Eye (tissue), 1 donor: ENCODE results near the gene DENND1A.

Experiments
- DNase-seq: peaks from one replicate; pipeline ENCODE4 v3.0.0-alpha.2; 2015

DENND1A gene

DNA sequence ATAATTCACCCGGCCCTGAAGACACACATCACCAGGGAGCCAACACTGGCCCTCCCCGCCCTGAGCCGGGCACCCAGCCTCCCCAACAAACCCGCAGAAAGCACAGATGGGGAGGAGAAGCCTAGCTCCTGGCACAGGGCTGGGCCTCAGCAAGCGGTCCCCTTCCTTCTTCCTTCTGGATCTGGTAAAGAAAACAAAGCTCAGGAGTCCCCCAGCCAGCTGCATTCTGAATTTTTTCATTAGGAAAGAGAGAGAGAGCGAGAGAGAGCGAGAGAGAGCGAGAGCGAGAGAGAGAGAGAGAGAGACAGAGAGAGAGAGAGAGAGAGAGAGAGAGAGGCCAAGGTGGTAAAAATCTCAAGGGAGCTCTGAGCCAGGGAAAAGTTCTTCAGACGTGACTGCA is 378.2 kb downstream of the DENND1A start:
- DNase-seq = peak; percentile 66

DNA sequence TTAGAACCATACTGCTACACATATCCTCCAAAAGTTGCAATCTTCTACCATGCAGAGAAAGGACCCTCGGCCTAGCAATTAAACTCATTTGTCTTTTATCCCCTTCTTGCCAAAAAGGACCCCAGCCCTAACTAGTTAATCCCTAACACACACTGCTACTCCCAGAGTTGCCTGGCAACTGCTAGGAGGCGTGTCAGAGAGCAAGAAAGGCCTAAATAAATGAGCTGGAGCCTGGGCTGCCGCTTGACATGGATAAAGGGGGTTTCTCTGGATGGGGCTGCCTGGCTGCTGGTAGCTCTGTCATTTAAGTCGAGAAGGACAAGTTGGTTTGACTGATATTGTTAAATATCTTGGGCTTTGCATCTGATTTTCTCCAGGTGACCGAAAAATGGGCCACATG is 379.1 kb downstream of the DENND1A start:
- DNase-seq = peak; percentile 91

DNA sequence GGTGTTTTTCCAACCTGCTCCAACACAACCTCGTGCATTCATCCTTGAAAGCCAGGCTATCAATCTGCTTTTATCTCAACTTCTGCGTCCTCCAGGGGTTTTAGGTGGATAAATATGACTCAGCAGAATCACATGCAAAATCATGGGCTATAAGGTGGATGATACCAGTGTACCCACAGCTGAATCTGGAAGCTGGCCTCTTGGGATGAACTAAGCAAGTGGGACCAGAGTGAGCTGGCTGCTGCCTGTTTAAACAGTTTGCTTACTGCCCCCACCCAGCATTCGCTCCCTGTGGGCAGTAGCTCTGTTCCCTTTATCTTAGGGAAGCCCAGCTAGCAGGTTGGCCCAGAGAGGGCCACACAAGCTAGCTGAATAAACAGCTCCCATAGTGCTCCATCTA is 379.9 kb downstream of the DENND1A start:
- peak; percentile 40 for DNase-seq

DNA sequence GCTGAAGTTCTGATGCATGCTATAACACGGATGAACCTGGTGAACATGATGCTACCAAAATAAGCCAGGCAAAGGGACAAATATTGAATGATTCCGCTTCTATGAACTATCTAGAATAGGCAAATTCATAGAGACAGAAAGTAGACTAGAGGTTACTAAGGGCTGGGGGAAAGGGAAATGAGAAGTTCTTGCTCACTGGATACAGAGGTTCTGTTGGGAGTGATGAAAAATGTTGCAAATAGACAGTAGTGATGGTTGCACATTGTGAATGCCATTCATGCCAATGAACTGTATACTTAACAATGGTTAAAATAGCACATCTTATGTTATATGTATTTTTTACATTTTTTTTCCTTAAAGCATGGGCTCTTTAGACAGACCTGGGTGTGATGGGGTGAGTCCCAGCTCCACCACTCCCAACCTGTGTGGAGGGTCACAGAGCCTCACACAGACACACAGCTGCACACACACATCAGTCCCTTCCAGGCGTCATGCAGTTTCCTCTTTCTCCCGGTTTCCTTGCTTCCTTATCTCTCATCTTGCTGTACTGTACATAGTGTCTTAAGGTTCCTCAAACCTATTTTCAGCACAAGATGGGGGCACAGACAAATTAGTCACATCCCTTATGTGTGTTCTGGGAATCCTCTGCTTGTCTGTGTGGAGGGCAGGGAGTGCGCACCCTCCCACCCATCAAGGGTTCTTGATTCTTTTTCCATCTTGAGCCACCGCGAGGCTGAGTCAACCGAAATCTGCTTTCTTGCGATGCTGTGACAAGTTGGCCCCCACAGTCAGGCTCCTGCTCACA is 381.0 kb downstream of the DENND1A start:
- DNase-seq = no peak

DNA sequence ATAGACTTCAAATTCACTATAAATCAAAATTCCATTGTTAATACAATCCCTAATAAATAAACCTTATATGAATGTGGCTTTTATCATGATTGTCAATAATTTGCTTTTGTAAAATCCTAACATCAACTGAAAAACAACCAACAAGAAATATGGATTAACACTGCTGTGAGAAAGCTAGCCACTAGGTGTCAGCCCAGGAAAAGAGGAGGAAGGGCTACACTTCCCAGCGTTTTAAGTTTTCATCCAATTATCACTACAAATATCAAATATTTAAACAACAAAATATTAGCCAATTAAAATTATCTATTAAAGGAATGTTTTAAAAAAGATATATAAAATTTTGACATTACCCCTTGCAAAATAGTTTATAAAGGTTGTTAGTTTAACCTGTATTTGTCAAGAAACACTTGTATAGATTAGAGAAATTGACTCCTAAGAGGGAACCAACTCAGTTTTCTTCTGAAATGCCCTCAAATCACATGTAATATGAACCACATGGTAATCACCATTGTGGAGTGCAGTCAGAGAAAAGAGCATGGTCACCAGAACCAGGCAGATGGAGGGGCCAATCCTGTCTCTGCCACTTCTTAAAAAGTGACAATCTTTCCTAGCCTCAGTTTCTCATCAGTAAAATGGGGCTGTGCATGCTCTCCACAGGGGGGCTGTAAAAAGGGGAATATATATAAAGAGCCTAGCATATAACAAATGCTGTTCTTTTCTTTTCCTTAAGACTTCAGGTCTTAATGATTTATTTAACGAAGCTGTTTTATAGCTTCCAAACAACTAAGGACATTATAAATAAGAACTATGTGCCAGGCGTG is 385.7 kb downstream of the DENND1A start:
- DNase-seq = peak; percentile 84

DNA sequence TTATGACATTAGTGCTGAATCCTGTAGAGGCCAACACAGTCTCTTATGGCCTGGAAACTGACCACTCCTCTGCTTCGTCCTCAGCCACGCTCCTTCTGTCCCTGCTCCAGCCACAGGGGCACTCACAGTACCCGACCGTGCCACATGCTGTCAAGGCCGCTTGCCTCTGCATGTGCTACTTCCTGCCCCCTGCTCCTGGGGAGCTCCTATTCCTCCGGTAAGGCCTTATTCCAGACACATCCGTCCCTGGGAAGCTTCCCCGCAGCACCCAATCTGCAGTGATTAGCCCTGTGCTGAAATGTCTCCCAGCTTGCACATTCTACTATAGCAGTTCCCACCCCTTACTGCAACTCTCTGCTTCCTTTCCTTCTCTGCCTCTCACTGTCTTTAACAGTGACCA is 386.4 kb downstream of the DENND1A start:
- DNase-seq = no peak

DNA sequence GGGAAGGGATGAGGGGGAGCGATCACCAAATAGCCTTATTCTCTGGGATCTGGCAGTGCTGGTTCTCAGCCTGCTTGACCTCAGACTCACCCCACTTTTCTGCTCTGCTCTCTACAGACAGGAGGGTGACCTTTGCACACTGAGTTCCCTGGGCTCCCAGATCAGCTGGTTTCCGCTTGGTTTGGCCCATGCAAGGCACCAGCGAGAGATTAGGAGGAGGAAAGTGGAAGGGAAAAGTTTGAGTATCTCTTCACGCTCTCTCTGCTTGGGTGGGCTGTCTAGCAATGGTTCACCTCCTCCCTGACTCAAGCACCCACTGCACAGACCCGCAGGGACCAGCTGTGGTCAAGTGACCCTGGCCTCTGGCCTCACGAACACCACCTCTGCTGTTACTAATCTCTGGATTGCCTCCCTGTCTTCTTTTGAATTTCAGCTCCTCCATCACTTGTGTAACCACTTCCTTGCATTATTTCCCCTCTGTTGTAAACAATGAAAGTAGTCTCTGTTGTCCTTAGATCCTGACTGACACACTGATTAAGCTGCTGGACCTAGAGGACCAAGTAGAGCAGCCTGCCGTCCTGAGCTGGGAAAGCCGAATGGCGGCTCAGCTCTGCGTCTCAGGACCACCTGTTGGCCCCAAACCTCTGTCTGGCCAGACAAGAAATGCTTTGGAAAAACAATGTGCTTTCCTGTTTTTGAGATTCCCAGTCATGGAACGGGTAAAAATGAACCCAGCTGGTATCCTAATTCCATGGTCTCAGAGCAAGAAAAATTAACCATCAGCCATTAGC is 387.3 kb downstream of the DENND1A start:
- peak; percentile 84 for DNase-seq

DNA sequence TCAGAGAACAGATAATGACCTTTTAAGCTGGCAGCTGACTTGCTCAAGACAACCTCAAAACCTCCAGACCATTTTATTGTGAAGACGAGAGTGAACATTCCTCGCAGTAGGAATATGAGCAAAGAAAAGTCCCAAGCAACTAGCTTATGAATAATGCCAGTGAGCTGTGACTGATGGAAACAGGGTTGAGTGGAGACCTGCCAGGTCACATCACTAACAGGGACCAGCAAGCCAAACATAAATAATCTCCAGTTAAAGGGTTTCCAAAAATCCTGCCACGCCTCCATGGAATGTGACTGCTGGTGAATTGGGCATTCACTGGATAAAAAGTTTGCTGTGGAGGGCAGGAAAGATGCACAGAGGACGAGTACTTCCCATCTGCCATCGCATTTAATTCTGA is 388.5 kb downstream of the DENND1A start:
- peak; percentile 69 for DNase-seq

DNA sequence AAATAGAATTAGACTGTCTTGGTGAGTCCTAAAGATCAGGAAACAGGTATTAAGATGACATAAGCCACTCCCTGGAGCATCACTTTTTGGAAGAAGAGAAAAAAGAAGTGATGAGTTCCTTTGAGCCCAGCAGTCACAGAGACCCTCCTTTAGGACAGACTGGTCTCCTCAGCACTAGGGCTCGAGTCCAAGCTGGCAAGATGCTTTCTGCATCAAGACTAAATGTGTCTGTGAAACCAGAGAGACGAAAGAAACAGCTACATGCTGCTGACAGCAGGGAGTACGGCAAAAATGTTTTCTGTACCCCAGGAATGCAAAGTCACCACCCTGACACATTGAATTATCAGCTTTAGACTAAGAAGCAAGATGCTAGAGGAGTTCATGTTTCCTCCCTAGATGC is 389.5 kb downstream of the DENND1A start:
- peak; percentile 35 for DNase-seq

DNA sequence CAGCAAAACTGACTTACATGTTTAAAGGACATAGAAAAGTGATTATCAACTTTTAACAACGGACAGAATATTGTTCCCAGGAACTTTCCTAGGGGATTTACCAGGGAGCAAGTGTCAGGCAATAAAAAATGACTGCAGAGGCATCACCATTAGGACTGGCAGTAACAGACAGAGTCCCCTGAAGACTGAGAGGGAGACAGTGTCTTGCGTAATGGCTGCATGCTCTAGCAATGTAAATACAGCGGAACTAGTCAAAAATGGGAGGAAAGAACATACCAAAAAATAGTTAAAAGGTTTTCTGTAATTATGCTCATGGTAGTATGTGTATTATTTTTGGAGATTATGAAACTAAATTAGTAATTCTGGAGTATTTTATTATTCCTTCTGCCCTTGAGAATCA is 392.1 kb downstream of the DENND1A start:
- DNase-seq = no peak

DNA sequence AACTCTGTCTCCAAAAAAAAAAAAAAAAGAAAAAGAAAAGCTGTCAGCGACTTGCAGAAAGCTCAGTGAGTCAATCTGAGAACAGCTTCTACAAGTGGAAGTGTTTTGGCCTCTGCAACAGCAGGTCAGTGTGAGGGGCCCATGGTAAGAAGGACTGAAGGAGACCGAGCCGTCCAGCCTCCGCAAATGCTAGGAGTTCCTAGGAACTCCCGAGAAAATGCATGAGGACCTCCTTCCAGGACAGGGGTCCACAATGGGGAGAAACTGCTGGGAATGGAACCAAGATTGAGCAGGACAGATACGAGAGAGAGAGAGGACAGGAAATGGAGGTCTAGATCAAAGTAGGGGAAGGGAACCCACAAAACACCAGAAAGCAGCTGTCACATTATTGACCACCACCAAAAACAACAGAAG is 393.5 kb downstream of the DENND1A start:
- no peak for DNase-seq

DNA sequence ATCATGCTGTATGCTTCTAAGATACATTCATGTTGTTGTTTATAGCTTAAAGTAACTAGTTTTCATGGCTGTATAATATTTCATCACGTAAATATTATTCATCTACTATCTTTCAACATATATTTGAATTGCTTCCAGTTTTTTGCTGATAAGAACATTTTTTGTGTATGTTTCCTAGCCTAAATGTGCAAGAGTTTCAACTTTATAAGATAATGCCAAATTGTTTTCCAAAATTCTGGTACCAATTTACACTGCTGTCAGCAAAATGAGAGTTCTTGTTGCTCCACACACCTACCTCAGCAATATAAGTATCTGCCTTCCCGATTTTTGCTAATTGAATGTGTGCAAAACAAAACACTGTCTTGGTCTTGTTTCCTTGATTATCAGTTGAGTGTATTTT is 395.6 kb downstream of the DENND1A start:
- DNase-seq = no peak

DNA sequence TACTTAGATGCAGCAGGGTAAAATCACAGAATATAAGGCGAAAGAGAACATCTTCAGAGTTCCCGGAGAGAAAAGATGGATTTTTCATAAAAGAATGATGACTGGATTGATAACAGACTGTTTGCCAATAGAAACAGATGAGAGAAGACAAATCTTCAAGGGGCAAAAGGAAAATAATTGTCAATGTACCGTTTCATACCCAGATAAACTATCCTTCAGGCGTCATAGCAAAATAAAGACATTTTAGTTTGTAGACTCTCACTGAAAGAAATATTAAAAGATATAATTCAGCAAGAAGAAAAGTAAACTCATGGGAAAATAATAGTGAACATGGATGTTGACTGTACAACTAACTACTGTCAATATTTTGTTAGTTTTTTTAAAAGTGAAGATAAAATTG is 399.7 kb downstream of the DENND1A start:
- DNase-seq = no peak

DNA sequence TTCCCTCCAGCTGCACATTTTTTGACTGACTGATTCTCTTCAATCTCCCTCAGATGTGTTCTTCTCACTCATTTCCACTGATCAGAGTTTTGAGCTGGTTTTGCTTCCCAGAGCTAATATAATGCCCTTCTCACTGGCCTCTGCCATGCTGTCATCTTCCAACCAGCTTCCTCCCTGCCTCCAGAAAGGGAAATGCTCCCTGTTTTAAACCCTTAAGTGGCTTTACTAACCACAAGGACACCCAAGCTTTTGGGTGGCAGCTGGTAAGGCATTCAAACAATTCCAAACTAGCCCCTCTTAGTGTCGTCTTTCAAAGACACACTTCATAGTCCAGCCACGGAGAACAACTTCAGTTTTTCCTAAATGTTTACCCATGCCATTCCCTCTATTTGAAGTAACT is 401.4 kb downstream of the DENND1A start:
- DNase-seq = no peak

DNA sequence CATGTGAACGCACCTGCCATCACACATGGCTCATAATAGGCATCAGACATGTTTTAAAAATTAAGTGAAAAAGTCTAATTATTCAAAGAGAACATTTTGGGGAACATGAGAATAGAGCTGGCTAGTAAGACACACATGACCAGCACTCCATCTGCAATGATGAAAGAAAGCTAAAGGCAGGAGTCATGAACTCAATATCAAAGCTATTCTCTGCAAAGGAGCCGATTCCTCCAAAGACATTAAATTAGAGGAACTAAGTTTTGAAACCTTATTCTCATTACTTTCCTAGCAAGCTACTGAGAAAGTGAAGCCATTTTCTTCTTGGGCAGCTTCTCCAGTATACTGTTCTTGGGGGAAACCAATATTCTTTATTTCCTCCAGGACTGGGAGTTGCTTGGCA is 401.9 kb downstream of the DENND1A start:
- DNase-seq = no peak

DNA sequence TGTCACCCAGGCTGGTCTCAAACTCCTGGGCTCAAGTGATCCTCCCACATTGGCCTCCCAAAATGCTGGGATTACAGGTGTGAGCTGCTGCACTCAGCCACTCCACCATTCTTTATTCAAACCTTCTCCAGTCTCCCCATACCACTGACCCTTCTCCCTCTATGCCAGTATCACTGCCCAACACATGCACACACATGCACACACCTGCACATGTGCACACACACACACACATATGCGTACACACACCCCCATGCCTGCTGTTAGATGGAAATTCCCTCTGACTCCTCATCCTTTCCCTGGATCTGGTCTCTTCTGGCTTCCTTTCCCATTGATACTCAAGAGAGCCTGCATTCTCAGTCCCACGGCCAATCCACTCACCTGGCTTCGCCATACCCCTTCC is 404.0 kb downstream of the DENND1A start:
- DNase-seq = no peak

DNA sequence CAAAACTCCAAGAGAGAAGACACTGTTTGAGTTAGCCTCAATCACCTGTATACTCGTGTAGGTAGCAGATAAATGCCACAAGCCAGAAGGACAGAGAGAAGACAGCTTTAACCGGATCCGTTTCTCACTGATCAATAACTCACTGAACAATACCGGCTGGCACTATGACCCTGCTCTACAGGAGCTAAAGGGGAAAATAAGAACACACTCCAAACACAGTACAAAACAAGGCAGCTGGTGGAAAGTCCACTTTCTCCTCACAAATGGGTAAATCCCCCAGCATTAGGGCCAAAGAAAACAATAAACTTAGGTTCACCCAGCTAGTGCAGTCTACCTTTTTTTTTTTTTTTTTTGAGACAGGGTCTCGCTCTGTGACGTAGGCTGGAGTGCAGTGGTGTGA is 404.5 kb downstream of the DENND1A start:
- DNase-seq = no peak

DNA sequence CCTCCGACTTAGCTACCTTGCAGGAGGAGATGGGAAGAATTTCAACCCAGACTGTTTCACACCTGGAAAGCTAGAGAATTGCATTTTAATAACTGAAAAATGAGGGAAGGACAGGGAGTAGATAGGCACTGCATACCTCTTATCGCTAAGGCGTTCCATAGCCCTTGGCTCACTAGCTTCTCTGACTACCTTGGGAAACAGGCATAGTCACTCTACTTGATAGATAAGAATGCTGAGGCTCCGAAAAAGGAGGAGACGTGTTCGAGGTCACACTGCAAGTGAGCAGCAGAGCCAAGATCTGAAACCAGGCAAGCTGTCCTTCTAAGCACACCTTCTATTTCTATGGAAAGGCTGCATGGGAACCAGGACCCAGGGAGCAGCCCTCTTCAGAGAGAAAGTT is 405.1 kb downstream of the DENND1A start:
- DNase-seq = no peak

DNA sequence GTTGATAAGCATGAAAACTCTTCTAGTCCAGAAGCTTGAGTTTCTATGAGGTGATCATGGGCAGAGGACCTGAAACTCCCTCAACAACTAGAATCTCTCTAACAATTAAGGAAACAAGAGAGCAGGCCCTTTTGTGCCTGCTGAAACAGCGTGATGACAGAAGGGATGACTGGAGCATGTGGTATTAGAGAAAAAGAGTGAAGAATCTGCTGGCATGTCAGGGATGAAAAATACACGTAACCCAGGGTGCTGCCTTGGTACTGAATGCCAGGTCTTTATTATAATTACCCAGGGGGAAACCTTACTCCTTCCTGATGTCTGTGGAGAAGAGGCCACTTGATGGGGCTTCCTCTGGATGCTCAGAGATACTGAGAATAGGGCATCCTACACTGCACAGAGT is 406.1 kb downstream of the DENND1A start:
- no peak for DNase-seq

DNA sequence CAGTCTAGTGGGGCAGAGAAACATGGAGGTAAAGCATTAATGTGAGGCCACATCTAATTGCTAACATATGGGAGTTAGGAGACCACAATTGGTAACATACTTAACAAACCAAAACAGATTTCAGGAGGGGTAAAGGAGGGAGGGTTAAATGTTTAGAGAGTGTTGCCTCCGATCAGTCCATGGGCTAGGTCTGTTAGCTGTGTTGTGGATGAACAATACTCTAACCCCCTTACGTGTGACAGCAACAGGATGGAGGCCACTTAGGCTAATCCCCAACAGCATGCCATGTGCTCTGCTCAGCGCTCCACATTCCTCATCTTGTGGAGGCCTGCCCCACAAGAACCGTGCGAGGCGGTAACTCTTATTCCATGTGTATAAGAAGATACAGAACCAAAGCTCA is 406.9 kb downstream of the DENND1A start:
- DNase-seq = peak; percentile 48

DNA sequence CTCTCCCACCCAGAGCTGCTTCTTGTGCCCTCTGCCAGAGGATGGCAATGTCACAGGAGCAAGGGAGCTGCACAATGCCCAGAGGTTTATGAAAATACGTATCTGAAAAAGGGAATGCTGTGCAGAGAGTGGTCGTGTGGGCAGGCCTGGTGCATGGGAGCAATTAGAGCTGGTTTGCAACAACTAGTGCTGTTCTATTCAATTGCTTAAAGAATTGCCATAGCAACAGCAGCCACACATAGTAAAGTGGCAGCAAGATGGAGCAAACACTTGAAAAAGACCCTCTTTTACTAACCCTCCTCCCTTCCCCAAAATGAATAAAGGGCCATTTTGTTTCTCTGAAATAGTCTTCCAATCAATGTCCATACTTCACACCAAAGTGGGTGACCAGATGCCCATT is 407.7 kb downstream of the DENND1A start:
- DNase-seq = no peak

DNA sequence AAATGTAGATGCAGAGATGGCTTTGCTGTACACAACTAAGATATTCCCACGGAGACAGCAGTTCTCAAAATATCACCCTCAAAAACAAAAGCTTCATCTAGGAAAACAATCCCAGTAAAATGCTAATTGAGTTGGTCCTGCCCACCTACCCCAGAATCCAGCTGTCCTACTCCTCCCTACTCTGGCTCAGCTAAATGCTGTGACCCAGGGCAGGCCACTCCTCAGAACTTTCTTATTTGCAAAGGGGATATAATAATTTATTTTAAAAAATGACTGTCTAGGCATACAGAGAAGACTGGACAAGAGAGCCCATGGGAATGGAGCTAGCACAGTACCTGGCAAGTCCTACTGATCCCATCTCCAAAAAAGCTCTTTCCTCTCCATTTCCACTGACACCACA is 411.6 kb downstream of the DENND1A start:
- DNase-seq = no peak

DNA sequence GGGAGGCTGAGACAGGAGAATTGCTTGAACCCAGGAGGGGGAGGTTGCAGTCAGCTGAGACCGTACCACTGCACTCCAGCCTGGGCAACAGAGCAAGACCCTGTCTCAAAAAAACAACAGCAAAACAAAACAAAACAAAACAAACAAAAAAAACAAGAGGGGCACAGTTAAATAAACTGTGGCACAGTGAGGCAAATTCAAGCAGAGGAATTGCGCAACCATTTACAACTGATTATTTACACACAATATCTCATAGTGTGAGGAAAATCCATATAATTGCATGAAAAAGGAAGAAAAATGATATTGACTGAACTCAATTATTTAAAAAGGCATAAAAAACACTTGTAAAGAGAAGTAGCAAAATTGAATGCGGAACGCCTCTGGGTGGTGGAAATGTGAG is 412.4 kb downstream of the DENND1A start:
- no peak for DNase-seq

DNA sequence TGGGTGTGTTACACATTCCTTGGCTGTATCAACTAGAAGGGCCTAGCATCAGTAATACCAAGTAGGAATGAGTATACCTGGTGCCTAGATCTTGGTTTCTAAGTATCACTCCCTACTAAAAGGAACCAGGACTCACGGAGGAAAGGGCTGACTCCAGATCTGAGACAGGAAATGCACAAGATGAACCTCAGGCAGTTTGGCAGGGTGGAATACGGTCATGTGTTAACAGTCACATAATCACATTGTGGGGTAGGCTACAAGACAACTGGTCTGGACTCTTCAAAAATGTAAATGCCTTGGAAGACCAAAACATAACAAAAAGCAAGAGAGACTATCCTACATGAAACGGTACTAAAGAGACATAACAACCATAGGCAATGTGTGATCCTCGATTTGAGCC is 415.2 kb downstream of the DENND1A start:
- no peak for DNase-seq
